HepG2 (cell line): ENCODE data around the gene INPP1. TPM values are rescaled to one million over a fixed set of nuclear protein-coding genes. Genes with fewer than 3 reads are reported as not detected.
A peak's percentile ranks its signal among the peaks of the same experiment; 100 is the strongest.

Experiments
- ATAC-seq: fragments of 200-7000 bp; cut with Tn5 transposase; 3 replicates; pipeline ENCODE4 v1.9.1; 2020; ENCODE audit warnings: mild to moderate bottlenecking, moderate library complexity
- BruUV-seq: library from RNA; stranded (reverse); fragments of 400-500 nt; replicated peaks from 2 replicates; lab custom pipeline; 2021; lab: Mats Ljungman, UMichigan
- CTCF ChIA-PET: fragments of 300-600 bp; formaldehyde crosslinking; extraction: SDS; loops from one replicate; lab custom pipeline; 2021; ENCODE audit warnings: low total read pairs, inconsistent platforms, low intra/inter-chr PET ratio; lab: Yijun Ruan, JAX
- POLR2A ChIA-PET: fragments of 350-600 bp; sonication (Branson Sonifier 250); formaldehyde crosslinking; loops from one replicate; lab custom pipeline; 2020; ENCODE audit warnings: antibody characterized with exemption, inconsistent platforms; lab: Yijun Ruan, JAX
- DNase-seq: peaks from one replicate; pipeline ENCODE4 v3.0.0-alpha.2; 2015; ENCODE audit warnings: low spot score
- FAIRE-seq: peaks from 3 replicates; lab custom pipeline; 2011; peaks lifted over from hg19 to GRCh38; lab: Jason Lieb, UNC
- H2AFZ ChIP-seq: one replicate; pipeline ENCODE4 v1.6.1; 2011; ENCODE audit warnings: low read length, inconsistent platforms
- H3K27ac ChIP-seq: fragments of 300-600 bp; 3 replicates; pipeline ENCODE4 v1.8.0; 2011; ENCODE audit warnings: mixed run types, mild to moderate bottlenecking, mixed read lengths, low read length, inconsistent platforms; ENCODE audit not compliant: insufficient read depth; ENCODE audit errors: extremely low read length
- H3K27me3 ChIP-seq, 2 experiments: fragments of 200-600 bp in 1 of 2; 2 replicates in 1 of 2; 3 replicates in 1 of 2; pipeline versions ENCODE4 v1.6.0 to v1.8.0; 2011; ENCODE audit warnings: low read length in 2 of 2, mild to moderate bottlenecking in 2 of 2, moderate library complexity in 2 of 2, inconsistent platforms in 1 of 2; ENCODE audit not compliant: insufficient read depth in 2 of 2, control insufficient read depth in 1 of 2
- H3K36me3 ChIP-seq, 2 experiments: fragments of 200-600 bp in 1 of 2; replicated peaks in 1 of 2; 2 replicates in 1 of 2; 3 replicates in 1 of 2; pipeline versions ENCODE4 v1.5.1 to v1.8.0; 2011; ENCODE audit warnings: low read length in 2 of 2, inconsistent platforms in 1 of 2; ENCODE audit not compliant: insufficient read depth in 2 of 2, control insufficient read depth in 1 of 2
- H3K4me1 ChIP-seq: 2 replicates; pipeline ENCODE4 v1.5.1; 2012; ENCODE audit warnings: low read length, inconsistent platforms; ENCODE audit not compliant: insufficient read depth
- H3K4me2 ChIP-seq: 2 replicates; pipeline ENCODE4 v1.6.0; 2011; ENCODE audit warnings: low read depth, low read length, inconsistent platforms
- H3K4me3 ChIP-seq, 3 experiments: fragments of 200-600 bp in 1 of 3; sonication (generic), shearing (Covaris generic) in 1 of 3; replicated peaks in 1 of 3; 2 replicates each; pipeline ENCODE4 v1.5.1; 2011 to 2016; ENCODE audit warnings: low read length in 3 of 3, inconsistent platforms in 2 of 3, low read depth in 2 of 3, mild to moderate bottlenecking in 2 of 3, control low read depth in 1 of 3, mixed read lengths in 1 of 3; ENCODE audit not compliant: insufficient read depth in 1 of 3
- H3K79me2 ChIP-seq: one replicate; pipeline ENCODE4 v1.6.1; 2011; ENCODE audit warnings: low read length, inconsistent platforms; ENCODE audit not compliant: insufficient read depth
- H3K9ac ChIP-seq: 2 replicates; pipeline ENCODE4 v1.6.0; 2011; ENCODE audit warnings: mild to moderate bottlenecking, low read depth, low read length, inconsistent platforms; ENCODE audit not compliant: insufficient read depth
- H3K9me3 ChIP-seq: 2 replicates; pipeline ENCODE4 v1.5.1; 2012; ENCODE audit warnings: mild to moderate bottlenecking, low read length
- H4K20me1 ChIP-seq: 2 replicates; pipeline ENCODE4 v1.6.0; 2011; ENCODE audit warnings: inconsistent platforms, mild to moderate bottlenecking, low read length, moderate library complexity; ENCODE audit not compliant: insufficient read depth
- ATF4 ChIP-seq, 2 experiments: fragments of 450-650 bp in 1 of 2; sonication (generic) in 1 of 2; formaldehyde crosslinking; IDR thresholded peaks; 2 replicates each; pipeline versions ENCODE4 v1.5.0 to v1.8.0; 2020 to 2022; ENCODE audit warnings: mild to moderate bottlenecking in 1 of 2, missing genetic modification reagents in 1 of 2
- CEBPG ChIP-seq: IDR thresholded peaks from 2 replicates; pipeline ENCODE4 v1.6.1; 2016
- CREB1 ChIP-seq, 2 experiments: fragments of 450-650 bp in 1 of 2; IDR thresholded peaks; 2 replicates each; pipeline ENCODE4 v1.6.1; 2016 to 2017; ENCODE audit warnings: control low read depth in 1 of 2, mild to moderate bottlenecking in 1 of 2, missing compliant biosample characterization in 1 of 2, missing genetic modification characterization in 1 of 2
- CREM ChIP-seq, 2 experiments: sonication (generic) in 1 of 2; formaldehyde crosslinking in 1 of 2; IDR thresholded peaks; 2 replicates each; pipeline versions ENCODE4 v1.4.0 to v1.6.1; 2016 to 2020; ENCODE audit warnings: antibody characterized with exemption in 1 of 2, mild to moderate bottlenecking in 1 of 2, missing genetic modification reagents in 1 of 2
- FOSL2 ChIP-seq: sonication (generic); formaldehyde crosslinking; IDR thresholded peaks from 2 replicates; pipeline ENCODE4 v1.4.0; 2020; ENCODE audit warnings: missing genetic modification reagents
- FOXA3 ChIP-seq: IDR thresholded peaks from 2 replicates; pipeline ENCODE4 v1.6.1; 2016; ENCODE audit warnings: missing genetic modification reagents, missing compliant biosample characterization
- JUN ChIP-seq: sonication (generic); formaldehyde crosslinking; IDR thresholded peaks from 2 replicates; pipeline ENCODE4 v1.4.0; 2020; ENCODE audit warnings: mild to moderate bottlenecking, missing genetic modification reagents
- MED1 ChIP-seq: sonication (generic); formaldehyde crosslinking; IDR thresholded peaks from 2 replicates; pipeline ENCODE4 v1.4.0; 2020; ENCODE audit warnings: missing genetic modification reagents
- NKX3-1 ChIP-seq: sonication (generic); formaldehyde crosslinking; IDR thresholded peaks from 2 replicates; pipeline ENCODE4 v1.5.0; 2020; ENCODE audit warnings: missing genetic modification reagents
- PLRG1 ChIP-seq: fragments of 450-650 bp; conservative IDR thresholded peaks from 2 replicates; pipeline ENCODE4 v1.6.1; 2016
- RARA ChIP-seq: IDR thresholded peaks from 2 replicates; pipeline ENCODE4 v1.6.1; 2016; ENCODE audit warnings: missing genetic modification reagents, missing compliant biosample characterization
- RNF2 ChIP-seq: fragments of 450-650 bp; conservative IDR thresholded peaks from 2 replicates; pipeline ENCODE4 v1.6.1; 2016; ENCODE audit warnings: low read depth
- TBX2 ChIP-seq: sonication (generic); formaldehyde crosslinking; IDR thresholded peaks from 2 replicates; pipeline ENCODE4 v1.5.0; 2020; ENCODE audit warnings: missing genetic modification reagents, mild to moderate bottlenecking, borderline replicate concordance
- TEAD3 ChIP-seq: optimal IDR thresholded peaks from 2 replicates; pipeline ENCODE3; 2016; ENCODE audit warnings: borderline replicate concordance
- THAP11 ChIP-seq: IDR thresholded peaks from 2 replicates; pipeline ENCODE4 v1.6.1; 2016; ENCODE audit warnings: missing biosample characterization, missing genetic modification reagents
- ZBTB10 ChIP-seq: sonication (generic); formaldehyde crosslinking; IDR thresholded peaks from 2 replicates; pipeline ENCODE4 v1.4.0; 2020; ENCODE audit warnings: missing genetic modification reagents, borderline replicate concordance
- ZNF256 ChIP-seq: sonication (generic); formaldehyde crosslinking; conservative IDR thresholded peaks from 2 replicates; pipeline ENCODE4 v1.4.0; 2020; ENCODE audit warnings: missing genetic modification reagents
- ZNF687 ChIP-seq: sonication (generic); formaldehyde crosslinking; IDR thresholded peaks from 2 replicates; pipeline ENCODE4 v1.5.1; 2020; ENCODE audit warnings: mild to moderate bottlenecking, missing genetic modification reagents, moderate library complexity
- WGBS: methylation state at CpG from one replicate; pipeline ENCODE4 v1.1.6; 2017; ENCODE audit warnings: low lambda C conversion rate; 5-methylcytosine and 5-hydroxymethylcytosine counted together
- in situ Hi-C: cut with HindIII; loops from 2 replicates; pipeline ENCODE4 v1.10.0; 2017; ENCODE audit warnings: low pct_unique_long_range_greater_than_20kb; ENCODE audit not compliant: extremely low pct_ligation_motif_present
- intact Hi-C: fragments of 100-400 bp; cut with micrococcal nuclease; formaldehyde crosslinking; loops from one replicate; pipeline ENCODE4 v1.10.0; 2022; ENCODE audit not compliant: unreplicated experiment
- polyA plus RNA-seq, 8 experiments: library from polyadenylated mRNA; depleted of rRNA in 3 of 8; stranded (reverse) in 7 of 8; unstranded in 1 of 8; fragments of >200 nt; fragmentation: Illumina TruSeq in 4 of 8; extraction: Trizol in 4 of 8; gene quantifications; 2 replicates each; pipeline versions ENCODE4 v1.2.1 to v1.2.3, GENCODE V29; 2011 to 2016; ENCODE audit warnings: low read depth in 4 of 8, missing spikeins in 1 of 8, mixed read lengths in 1 of 8; ENCODE audit not compliant: insufficient read depth in 1 of 8
- total RNA-seq, 5 experiments: library from RNA; depleted of rRNA; stranded (reverse); fragments of >200 nt; fragmentation: Illumina TruSeq; extraction: Trizol; gene quantifications; 2 replicates each; pipeline ENCODE4 v1.2.3, GENCODE V29; 2016; ENCODE audit warnings: low read depth in 1 of 5

The INPP1 gene
- total and polyA plus RNA-seq, 2 of the 13 experiments (the other 11 are each of a cell fraction or from before 2014, with no cell fraction given), result 10.0 to 13.3 TPM

GRCh38 chr2:190380962-190381412 is 37.6 kb downstream of the INPP1 start:
- peaks cover 34% of the 10 kb centered on the region for H3K4me1 ChIP-seq
- peak; percentile 40 for ATAC-seq
- no peak overlapping the region for H3K4me3 ChIP-seq
- peak; percentile 54 for DNase-seq
- no peaks in the 10 kb centered on the region for H3K9me3 ChIP-seq
- in situ Hi-C loops, result no loop called here
- no TSS peak for BruUV-seq
- H3K4me2 ChIP-seq, result peak overlapping the region; percentile 31; the same call in 1 of the 2 replicates
- no peaks in the 10 kb centered on the region for H4K20me1 ChIP-seq
- intact Hi-C loops, result loop anchor here (10.0 kb wide), 1 partner anchor 264 kb away; the partner anchor contains the start of gene NAB1
- ChIA-PET CTCF (no interaction called here), POLR2A (no interaction called here)
- 13% methylated on average over 5 of the region's 5 CpGs for WGBS
- peak; percentile 66 for FAIRE-seq
- H3K27me3 ChIP-seq, result no peaks in the 10 kb centered on the region; a peak in 2 of 5 replicates
- no peak overlapping the region for H3K27ac ChIP-seq
- H3K9ac ChIP-seq, result no peak overlapping the region
- H3K36me3 ChIP-seq, result no peaks in the 10 kb centered on the region
- no peaks in the 10 kb centered on the region for H3K79me2 ChIP-seq
- H2AFZ ChIP-seq, result peak overlapping the region; percentile 31
- TF ChIP-seq JUN (CRISPR knock-in tag) (peak; percentile 65; the same call in 1 of the 2 replicates), TEAD3 (peak; percentile 80), RNF2 (no peak), FOSL2 (CRISPR knock-in tag) (0 out of 2 replicates have a peak, but pooled peaks have one; percentile 39), THAP11 (CRISPR knock-in tag) (peak; percentile 2; the same call in 1 of the 2 replicates), RARA (CRISPR knock-in tag) (peak; percentile 46; the same call in 1 of the 2 replicates), CREB1 (IDR thresholded peaks at IDR 0.05) (peak; percentile 67), CREB1 (CRISPR knock-in tag; IDR thresholded peaks at IDR 0.05) (no peak), ATF4 (CRISPR knock-in tag; IDR thresholded peaks at IDR 0.05) (peak in 1 of 2 experiments; percentile 52; a peak in 2 of 4 replicates), ZNF256 (CRISPR knock-in tag) (no peak), MED1 (CRISPR knock-in tag) (peak; percentile 43; the same call in 1 of the 2 replicates), CEBPG (CRISPR knock-in tag) (peak; percentile 57), CREM (IDR thresholded peaks at IDR 0.05) (peak; percentile 16; the same call in 1 of the 2 replicates), CREM (CRISPR knock-in tag; IDR thresholded peaks at IDR 0.05) (no peak), PLRG1 (no peak), FOXA3 (CRISPR knock-in tag) (peak; percentile 33; the same call in 1 of the 2 replicates), NKX3-1 (CRISPR knock-in tag) (no peak), TBX2 (CRISPR knock-in tag) (0 out of 2 replicates have a peak, but pooled peaks have one; percentile 25), ZNF687 (CRISPR knock-in tag) (no peak), ZBTB10 (no peak)
